HG03139 (cell line): ENCODE measurements around the gene GAS2L1.

Experiments
- ATAC-seq: cut with Tn5 transposase; IDR thresholded peaks from one replicate; pipeline ENCODE4 v1.9.1; 2021; ENCODE audit not compliant: unreplicated experiment

GAS2L1 gene

GRCh38 chr22:29306175-29306834, at the start of gene GAS2L1:
Gene GAS2L1, plus strand, starts transcription at chr22:29306650. Its CDS starts 1,456 bp downstream, at chr22:29308106.
- ATAC-seq: no peak

- no peak for ATAC-seq
Measured at GRCh38 chr22:29257751-29258181, 48.7 kb upstream of the GAS2L1 start.

GRCh38 chr22:29258407-29259252, 47.8 kb upstream of the GAS2L1 start:
- ATAC-seq: no peak

- no peak for ATAC-seq
Measured at GRCh38 chr22:29259253-29259899, 47.1 kb upstream of the GAS2L1 start.

GRCh38 chr22:29260031-29260560, 46.4 kb upstream of the GAS2L1 start:
- ATAC-seq: no peak

GRCh38 chr22:29260601-29261315, 45.7 kb upstream of the GAS2L1 start:
- ATAC-seq: no peak

- no peak for ATAC-seq
Measured at GRCh38 chr22:29263791-29264276, 42.6 kb upstream of the GAS2L1 start.

- no peak for ATAC-seq
Measured at GRCh38 chr22:29265305-29265704, 41.1 kb upstream of the GAS2L1 start.

GRCh38 chr22:29265929-29266328, 40.5 kb upstream of the GAS2L1 start:
- no peak for ATAC-seq

- ATAC-seq: no peak
Measured at GRCh38 chr22:29266564-29267461, 39.6 kb upstream of the GAS2L1 start.

- no peak for ATAC-seq
Measured at GRCh38 chr22:29267462-29267857, 39.0 kb upstream of the GAS2L1 start.

- ATAC-seq: peak; percentile 64
Measured at GRCh38 chr22:29267858-29268510, 38.5 kb upstream of the GAS2L1 start, which contains the start of the genes EWSR1 and RHBDD3. Gene EWSR1, plus strand, starts transcription at chr22:29268268. Its CDS starts 69 bp downstream, at chr22:29268337. Gene RHBDD3, minus strand, starts transcription at chr22:29267981. Its CDS starts 2,355 bp downstream, at chr22:29265626.

GRCh38 chr22:29268511-29269229, 37.8 kb upstream of the GAS2L1 start:
- peak; percentile 21 for ATAC-seq

GRCh38 chr22:29269230-29269604, 37.2 kb upstream of the GAS2L1 start:
- ATAC-seq: no peak

GRCh38 chr22:29269731-29270474, 36.5 kb upstream of the GAS2L1 start:
- no peak for ATAC-seq

- no peak for ATAC-seq
Measured at GRCh38 chr22:29270475-29271271, 35.8 kb upstream of the GAS2L1 start.

GRCh38 chr22:29272624-29273023, 33.8 kb upstream of the GAS2L1 start:
- ATAC-seq: no peak
